Endodermal cell (in vitro differentiated cells): ENCODE results near the gene C1orf115. TPM values are rescaled to one million over a fixed set of nuclear protein-coding genes. Genes with fewer than 3 reads are reported as not detected.

ENCODE experiments used
- DNase-seq: peaks from one replicate; pipeline ENCODE4 v3.0.0-alpha.2; 2017
- H3K27ac ChIP-seq: 2 replicates; pipeline ENCODE4 v1.5.1; 2013; ENCODE audit warnings: mild to moderate bottlenecking, low read depth, low read length, moderate library complexity
- H3K27me3 ChIP-seq: 2 replicates; pipeline ENCODE4 v1.6.1; 2013; ENCODE audit warnings: mild to moderate bottlenecking, low read length, moderate library complexity; ENCODE audit not compliant: insufficient read depth, control insufficient read depth, poor library complexity, severe bottlenecking
- H3K36me3 ChIP-seq: 2 replicates; pipeline ENCODE4 v1.7.0; 2013; ENCODE audit warnings: mild to moderate bottlenecking, low read length, moderate library complexity; ENCODE audit not compliant: control insufficient read depth, insufficient read depth
- H3K4me1 ChIP-seq: one replicate; pipeline ENCODE4 v1.7.0; 2013; ENCODE audit warnings: low read length; ENCODE audit not compliant: control insufficient read depth, insufficient read depth
- H3K4me3 ChIP-seq: 2 replicates; pipeline ENCODE4 v1.5.1; 2013; ENCODE audit warnings: mild to moderate bottlenecking, low read length, moderate library complexity
- H3K9ac ChIP-seq: 2 replicates; pipeline ENCODE4 v1.6.1; 2013; ENCODE audit warnings: mild to moderate bottlenecking, low read length, moderate library complexity; ENCODE audit not compliant: poor library complexity, severe bottlenecking; ENCODE audit errors: extremely low read depth
- H3K9me3 ChIP-seq: 2 replicates; pipeline ENCODE4 v1.6.1; 2013; ENCODE audit warnings: mild to moderate bottlenecking, low read length, moderate library complexity; ENCODE audit not compliant: control insufficient read depth
- H3K27ac Mint-ChIP-seq: 2 replicates; pipeline ENCODE4 v1.8.0; 2020; ENCODE audit warnings: mixed read lengths
- H3K27me3 Mint-ChIP-seq: 2 replicates; pipeline ENCODE4 v1.8.0; 2021; ENCODE audit warnings: mild to moderate bottlenecking, mixed read lengths; ENCODE audit not compliant: insufficient read depth
- H3K36me3 Mint-ChIP-seq: 2 replicates; pipeline ENCODE4 v1.8.0; 2020; ENCODE audit warnings: low read depth, mixed read lengths
- H3K4me1 Mint-ChIP-seq: 2 replicates; pipeline ENCODE4 v1.8.0; 2020; ENCODE audit warnings: mixed read lengths
- H3K4me3 Mint-ChIP-seq: 2 replicates; pipeline ENCODE4 v1.8.0; 2020; ENCODE audit warnings: mild to moderate bottlenecking, moderate library complexity, mixed read lengths
- H3K9me3 Mint-ChIP-seq: 2 replicates; pipeline ENCODE4 v1.8.0; 2020; ENCODE audit warnings: mild to moderate bottlenecking, mixed read lengths
- CTCF ChIP-seq: fragments of 200-600 bp; sonication (generic); conservative IDR thresholded peaks from 2 replicates; pipeline ENCODE4 v1.5.0; 2021; ENCODE audit warnings: antibody characterized with exemption, mild to moderate bottlenecking
- WGBS, 2 experiments: methylation state at CpG; one replicate each; pipeline versions ENCODE4 v1.1.5 to v1.1.7; 2013; ENCODE audit warnings: missing lambda C conversion rate in 2 of 2, mixed read lengths in 1 of 2; ENCODE audit not compliant: insufficient coverage in 1 of 2, insufficient read length in 1 of 2; 5-methylcytosine and 5-hydroxymethylcytosine counted together
- total RNA-seq, 2 donors: library from RNA; stranded (reverse); fragmentation: NEBNext Ultra II Directional in 1 of 2; extraction: Animal tissue kit (Norgen Biotek cat#: 25700) in 1 of 2; gene quantifications; 2 replicates in 1 of 2; 3 replicates in 1 of 2; pipeline ENCODE4 v1.2.1, GENCODE V29; 2021

Gene C1orf115
- total RNA-seq, 2 donors from 2014 or later = 7.5 to 11.5 TPM

- Histone ChIP-seq H3K9me3 (no peaks in the 10 kb centered on the region), H3K4me1 (peaks cover 4% of the 10 kb centered on the region), H3K27ac (no peak overlapping the region), H3K27me3 (no peaks in the 10 kb centered on the region), H3K9ac (no peak overlapping the region), H3K36me3 (no peaks in the 10 kb centered on the region), H3K4me3 (no peak overlapping the region)
- H3K27ac Mint-ChIP-seq = no peak overlapping the region
- H3K9me3 Mint-ChIP-seq = no peaks in the 10 kb centered on the region
- peaks cover 12% of the 10 kb centered on the region for H3K4me1 Mint-ChIP-seq
- DNase-seq = no peak
- peaks cover 2% of the 10 kb centered on the region for H3K36me3 Mint-ChIP-seq
- no peaks in the 10 kb centered on the region for H3K27me3 Mint-ChIP-seq
- 93 to 98% methylated on average over 5 to 6 of the region's 6 CpGs for WGBS, 2 experiments
- no peak for TF ChIP-seq CTCF
- no peak overlapping the region for H3K4me3 Mint-ChIP-seq
Observed at GRCh38 chr1:220701974-220702373, 11.8 kb downstream of the C1orf115 start.

GRCh38 chr1:220702733-220703270 is 12.6 kb downstream of the C1orf115 start:
- H3K27me3 Mint-ChIP-seq = no peaks in the 10 kb centered on the region
- Histone ChIP-seq H3K4me1 (peaks cover 4% of the 10 kb centered on the region), H3K9me3 (no peaks in the 10 kb centered on the region), H3K4me3 (no peak overlapping the region), H3K27me3 (no peaks in the 10 kb centered on the region), H3K9ac (no peak overlapping the region), H3K27ac (no peak overlapping the region), H3K36me3 (no peaks in the 10 kb centered on the region)
- no peak for TF ChIP-seq CTCF
- H3K4me3 Mint-ChIP-seq = no peak overlapping the region
- no peaks in the 10 kb centered on the region for H3K36me3 Mint-ChIP-seq
- H3K4me1 Mint-ChIP-seq = peaks cover 12% of the 10 kb centered on the region
- no peaks in the 10 kb centered on the region for H3K9me3 Mint-ChIP-seq
- DNase-seq = no peak
- WGBS, 2 experiments = 79 to 87% methylated on average over 4 to 5 of the region's 5 CpGs
- no peak overlapping the region for H3K27ac Mint-ChIP-seq

- no peak overlapping the region for H3K9ac ChIP-seq
- WGBS, 2 experiments = 88 to 100% methylated on average over 2 to 4 of the region's 4 CpGs
- Mint-ChIP-seq H3K27me3 (no peaks in the 10 kb centered on the region), H3K4me3 (no peak overlapping the region), H3K36me3 (no peaks in the 10 kb centered on the region), H3K27ac (no peak overlapping the region), H3K9me3 (no peaks in the 10 kb centered on the region), H3K4me1 (peaks cover 12% of the 10 kb centered on the region)
- TF ChIP-seq CTCF = no peak
- no peak overlapping the region for H3K4me3 ChIP-seq
- no peak for DNase-seq
- no peaks in the 10 kb centered on the region for H3K9me3 ChIP-seq
- peaks cover 4% of the 10 kb centered on the region for H3K4me1 ChIP-seq
- no peak overlapping the region for H3K27ac ChIP-seq
- H3K27me3 ChIP-seq = no peaks in the 10 kb centered on the region
- no peaks in the 10 kb centered on the region for H3K36me3 ChIP-seq
Observed at GRCh38 chr1:220703305-220703704, 13.1 kb downstream of the C1orf115 start.
